Breast epithelium (tissue), 4 donors: Measurements from ENCODE around the gene NOS1AP. TPM values are rescaled to one million over a fixed set of nuclear protein-coding genes. Genes with fewer than 3 reads are reported as not detected.

Experiments used
- DNase-seq, 2 donors: peaks; one replicate each; pipeline ENCODE4 v3.0.0-alpha.2; 2019; ENCODE audit warnings: low spot score in 2 of 2
- H3K27ac ChIP-seq, 2 donors: fragments of 200-600 bp; sonication (generic) in 1 of 2; one replicate each; pipeline ENCODE4 v1.5.1; 2016 to 2019; ENCODE audit warnings: mild to moderate bottlenecking in 1 of 2
- H3K27me3 ChIP-seq, 2 donors: fragments of 200-600 bp; sonication (generic) in 1 of 2; one replicate each; pipeline versions ENCODE4 v1.5.1 to v1.6.0; 2017 to 2019; ENCODE audit warnings: control low read depth in 1 of 2, mild to moderate bottlenecking in 1 of 2
- H3K36me3 ChIP-seq: fragments of 200-600 bp; one replicate; pipeline ENCODE4 v1.5.1; 2019
- H3K4me1 ChIP-seq, 2 donors: fragments of 200-600 bp; sonication (generic); one replicate each; pipeline ENCODE4 v1.5.1; 2016 to 2019; ENCODE audit warnings: control low read depth in 1 of 2
- H3K4me3 ChIP-seq, 3 donors: fragments of 200-600 bp; sonication (generic); 1 replicate in 2 of 3; 2 replicates in 1 of 3; pipeline ENCODE4 v1.5.1; 2016 to 2019; ENCODE audit warnings: mild to moderate bottlenecking in 3 of 3, moderate library complexity in 2 of 3
- H3K9me3 ChIP-seq, 2 donors: fragments of 200-600 bp; sonication (generic) in 1 of 2; one replicate each; pipeline ENCODE4 v1.5.1; 2016 to 2019; ENCODE audit warnings: control low read depth in 1 of 2
- POLR2A ChIP-seq: fragments of 450-650 bp; IDR thresholded peaks from one replicate; pipeline ENCODE4 v1.6.1; 2016; ENCODE audit warnings: antibody characterized with exemption, mild to moderate bottlenecking, moderate library complexity
- POLR2AphosphoS5 ChIP-seq, 3 donors: sonication (generic); formaldehyde crosslinking; IDR thresholded peaks; one replicate each; pipeline ENCODE4 v1.6.1; 2017; ENCODE audit warnings: antibody characterized with exemption in 3 of 3
- intact Hi-C: fragments of 100-400 bp; cut with DNase I; formaldehyde crosslinking; loops from one replicate; pipeline ENCODE4 v1.15.1; 2023; ENCODE audit warnings: low total_unique reads
- total RNA-seq, 3 donors: library from RNA; depleted of rRNA; stranded (reverse); fragments of >200 nt; gene quantifications; one replicate each; pipeline ENCODE4 v1.1.0, GENCODE V29; 2016
- TF ChIP-seq, protein P1 (sequence below), 3 donors: fragments of 450-650 bp; IDR thresholded peaks; one replicate each; pipeline ENCODE4 v1.5.1; 2016 to 2017; ENCODE audit warnings: antibody characterized with exemption in 3 of 3, mild to moderate bottlenecking in 3 of 3, moderate library complexity in 3 of 3

Gene NOS1AP
- total RNA-seq, 3 donors from 2014 or later: 2.2 to 17.6 (median 11.8) TPM

DNA sequence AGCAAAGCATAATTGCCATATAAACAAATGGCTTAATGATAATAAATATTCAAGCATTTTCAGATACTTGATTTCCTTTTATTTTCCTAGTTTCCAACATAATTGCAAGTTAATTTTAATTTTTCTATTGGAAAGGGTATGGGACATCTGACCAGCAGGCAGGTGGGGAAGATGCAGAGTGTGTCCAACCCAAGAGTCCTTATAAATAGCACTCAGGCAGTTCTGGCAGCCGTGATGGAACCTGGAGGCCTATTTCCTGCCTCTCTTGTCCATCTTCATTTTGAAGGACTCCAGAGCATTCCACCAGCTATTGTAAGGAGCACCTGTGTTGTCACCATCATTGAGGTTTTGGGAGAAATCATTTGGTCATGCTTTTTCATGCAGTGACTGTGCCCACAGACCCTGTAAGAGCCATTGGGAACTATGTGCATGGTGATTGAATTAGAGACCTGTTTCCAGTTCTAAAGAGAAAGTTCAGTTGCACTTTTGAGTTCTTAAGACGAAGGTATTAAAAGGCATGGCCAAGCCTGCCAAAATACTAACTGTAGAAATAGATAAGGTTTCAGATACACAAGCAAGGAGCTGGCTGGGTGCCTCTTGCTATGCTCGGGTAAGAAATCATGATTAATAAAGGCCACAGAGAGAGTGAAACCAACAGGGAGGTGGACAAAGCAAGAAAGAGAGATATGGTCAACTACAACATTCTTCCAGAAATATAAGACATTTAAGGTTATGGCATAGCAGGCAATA lies 214.9 kb downstream of the NOS1AP start:
- H3K27ac ChIP-seq: peak overlapping the region; percentile 5 to 59
- TF ChIP-seq POLR2A (no peak), POLR2AphosphoS5 (IDR thresholded peaks at IDR 0.05) (no peak)
- TF ChIP-seq, protein P1, sequence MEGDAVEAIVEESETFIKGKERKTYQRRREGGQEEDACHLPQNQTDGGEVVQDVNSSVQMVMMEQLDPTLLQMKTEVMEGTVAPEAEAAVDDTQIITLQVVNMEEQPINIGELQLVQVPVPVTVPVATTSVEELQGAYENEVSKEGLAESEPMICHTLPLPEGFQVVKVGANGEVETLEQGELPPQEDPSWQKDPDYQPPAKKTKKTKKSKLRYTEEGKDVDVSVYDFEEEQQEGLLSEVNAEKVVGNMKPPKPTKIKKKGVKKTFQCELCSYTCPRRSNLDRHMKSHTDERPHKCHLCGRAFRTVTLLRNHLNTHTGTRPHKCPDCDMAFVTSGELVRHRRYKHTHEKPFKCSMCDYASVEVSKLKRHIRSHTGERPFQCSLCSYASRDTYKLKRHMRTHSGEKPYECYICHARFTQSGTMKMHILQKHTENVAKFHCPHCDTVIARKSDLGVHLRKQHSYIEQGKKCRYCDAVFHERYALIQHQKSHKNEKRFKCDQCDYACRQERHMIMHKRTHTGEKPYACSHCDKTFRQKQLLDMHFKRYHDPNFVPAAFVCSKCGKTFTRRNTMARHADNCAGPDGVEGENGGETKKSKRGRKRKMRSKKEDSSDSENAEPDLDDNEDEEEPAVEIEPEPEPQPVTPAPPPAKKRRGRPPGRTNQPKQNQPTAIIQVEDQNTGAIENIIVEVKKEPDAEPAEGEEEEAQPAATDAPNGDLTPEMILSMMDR (IDR thresholded peaks at IDR 0.05): no peak
- no peaks in the 10 kb centered on the region for H3K9me3 ChIP-seq
- no peak overlapping the region for H3K4me3 ChIP-seq
- no peak for DNase-seq
- intact Hi-C loops: no loop called here
- H3K36me3 ChIP-seq: no peaks in the 10 kb centered on the region
- H3K27me3 ChIP-seq: no peaks in the 10 kb centered on the region
- H3K4me1 ChIP-seq: peaks cover 0 to 26% of the 10 kb centered on the region in 2 donors

DNA sequence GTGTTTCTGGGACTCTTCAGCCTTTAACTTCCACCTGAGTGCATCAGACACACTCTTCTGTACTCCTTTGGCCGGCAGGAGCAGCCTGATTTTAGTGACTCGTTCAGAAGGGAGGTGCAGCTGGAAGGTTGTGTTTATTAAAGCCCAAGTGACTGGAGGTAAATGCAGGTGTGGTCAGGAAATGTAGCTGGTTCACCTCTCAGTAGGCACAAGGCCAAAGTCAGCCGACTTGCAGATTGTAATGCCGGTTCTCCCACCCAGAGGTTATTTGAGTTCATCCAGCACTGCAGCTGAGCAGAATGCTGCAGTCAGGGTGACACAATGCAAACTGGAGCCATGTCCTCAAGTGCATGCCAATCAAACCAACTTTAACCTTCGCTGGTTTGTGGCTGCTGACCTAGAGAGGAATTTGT lies 215.7 kb downstream of the NOS1AP start:
- H3K4me3 ChIP-seq: no peak overlapping the region
- TF ChIP-seq, protein P1 (IDR thresholded peaks at IDR 0.05): no peak
- TF ChIP-seq POLR2AphosphoS5 (IDR thresholded peaks at IDR 0.05): peak in 1 of 3 donors; percentile 23
- no peak for TF ChIP-seq POLR2A
- no peaks in the 10 kb centered on the region for H3K36me3 ChIP-seq
- H3K27ac ChIP-seq: peak overlapping the region in 1 of 2 donors; percentile 59
- DNase-seq: peak; percentile 65 to 82
- no peaks in the 10 kb centered on the region for H3K27me3 ChIP-seq
- H3K9me3 ChIP-seq: no peaks in the 10 kb centered on the region
- peaks cover 0 to 26% of the 10 kb centered on the region in 2 donors for H3K4me1 ChIP-seq
- intact Hi-C loops: no loop called here

DNA sequence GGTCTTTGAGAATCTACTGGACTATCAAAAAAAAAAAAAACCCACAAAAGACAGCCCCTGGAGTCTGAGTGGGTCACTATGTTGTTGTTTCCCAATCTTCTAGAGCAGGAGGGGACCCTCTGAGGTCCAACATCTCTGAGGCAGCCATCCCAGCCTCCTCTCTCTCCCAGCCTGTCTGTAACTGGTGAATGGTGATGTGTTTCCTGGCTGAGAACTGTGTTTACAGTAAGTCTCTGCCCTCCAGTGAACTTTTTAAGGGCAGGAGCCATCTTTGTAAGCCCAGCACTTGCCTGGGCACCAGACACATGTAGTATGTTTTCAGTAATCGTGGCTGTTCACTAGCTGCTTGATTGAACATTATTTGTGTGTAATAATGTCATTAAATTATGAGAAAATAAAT lies 221.5 kb downstream of the NOS1AP start:
- no peak for TF ChIP-seq POLR2A
- no peak overlapping the region for H3K27ac ChIP-seq
- no peak for DNase-seq
- H3K27me3 ChIP-seq: no peaks in the 10 kb centered on the region
- no peak overlapping the region for H3K4me3 ChIP-seq
- intact Hi-C loops: no loop called here
- no peaks in the 10 kb centered on the region for H3K36me3 ChIP-seq
- H3K4me1 ChIP-seq: no peaks in the 10 kb centered on the region
- H3K9me3 ChIP-seq: no peaks in the 10 kb centered on the region

DNA sequence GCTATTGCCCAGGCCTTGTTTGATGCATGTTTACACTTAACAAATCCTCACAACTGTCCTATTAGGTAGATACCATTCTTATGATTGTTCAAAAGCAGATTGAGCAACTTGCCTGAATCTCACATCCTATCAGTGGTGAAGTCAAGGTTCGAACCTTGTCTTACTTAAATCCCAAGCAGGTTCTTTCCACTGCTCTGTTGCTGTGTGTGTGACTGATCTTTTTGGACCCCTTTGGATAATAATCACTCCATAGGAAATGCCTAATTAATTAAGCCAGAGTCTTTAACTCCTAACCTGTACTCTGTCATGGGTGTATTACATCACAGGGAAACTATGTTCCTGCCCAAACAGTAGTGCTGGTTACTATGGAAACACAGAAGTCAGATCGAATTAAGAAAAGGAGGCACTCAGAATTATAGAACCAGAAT lies 222.9 kb downstream of the NOS1AP start:
- H3K27ac ChIP-seq: no peak overlapping the region
- H3K4me3 ChIP-seq: no peak overlapping the region
- no peak for DNase-seq
- no peaks in the 10 kb centered on the region for H3K27me3 ChIP-seq
- H3K9me3 ChIP-seq: no peaks in the 10 kb centered on the region
- intact Hi-C loops: no loop called here
- no peaks in the 10 kb centered on the region for H3K4me1 ChIP-seq
- TF ChIP-seq, protein P1 (IDR thresholded peaks at IDR 0.05): no peak
- TF ChIP-seq POLR2A (no peak), POLR2AphosphoS5 (IDR thresholded peaks at IDR 0.05) (no peak)
- no peaks in the 10 kb centered on the region for H3K36me3 ChIP-seq

DNA sequence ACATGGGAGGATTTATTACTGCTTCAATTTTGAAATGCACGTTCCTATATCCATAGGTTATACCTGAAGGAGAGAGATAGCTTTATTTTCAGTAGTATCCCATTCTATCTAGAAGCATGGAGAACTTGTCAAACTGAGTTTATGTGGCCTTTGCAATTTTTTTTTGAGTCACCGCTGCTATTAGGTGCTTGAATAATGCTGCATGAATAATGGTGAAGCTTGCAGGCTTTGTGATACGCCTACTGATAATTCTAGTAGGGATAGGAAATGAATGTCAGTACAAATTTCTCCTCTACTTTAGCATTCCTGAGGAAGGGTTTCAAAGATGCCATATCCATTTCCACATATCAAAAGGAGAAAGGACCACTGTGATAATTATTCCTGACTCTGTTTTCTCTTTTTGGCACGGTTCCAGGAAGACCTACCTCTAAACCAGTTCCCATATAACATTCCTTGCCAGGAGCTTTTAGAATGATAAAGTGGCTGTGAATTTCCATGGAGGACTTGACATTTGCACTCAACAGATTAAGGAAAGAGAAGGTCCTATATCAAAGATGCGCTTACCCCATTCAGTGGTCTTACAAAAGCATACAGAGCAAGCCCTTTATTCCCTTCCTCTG lies 223.7 kb downstream of the NOS1AP start:
- Histone ChIP-seq H3K9me3 (no peaks in the 10 kb centered on the region), H3K36me3 (no peaks in the 10 kb centered on the region), H3K4me1 (no peaks in the 10 kb centered on the region), H3K27ac (no peak overlapping the region), H3K4me3 (no peak overlapping the region), H3K27me3 (no peaks in the 10 kb centered on the region)
- intact Hi-C loops: no loop called here
- no peak for DNase-seq
- TF ChIP-seq, protein P1 (IDR thresholded peaks at IDR 0.05): no peak
